ENCODE results near the gene TCP11. TPM values are rescaled to one million over a fixed set of nuclear protein-coding genes. Genes with fewer than 3 reads are reported as not detected.

Gene TCP11
- total RNA-seq, 1 donor from 2014 or later = 0.13 TPM

- peak; percentile 76 to 84 for DNase-seq (ENCODE audit: low read depth in 2 of 2)
These were observed 44.8 kb downstream of the TCP11 start for GRCh38 chr6:35096129-35096862.

GRCh38 chr6:35094183-35094582 is 47.0 kb downstream of the TCP11 start:
- DNase-seq (ENCODE audit: low read depth in 2 of 2) = no peak

GRCh38 chr6:35093783-35094182 is 47.4 kb downstream of the TCP11 start:
- no peak for DNase-seq (ENCODE audit: low read depth in 2 of 2)

DNA sequence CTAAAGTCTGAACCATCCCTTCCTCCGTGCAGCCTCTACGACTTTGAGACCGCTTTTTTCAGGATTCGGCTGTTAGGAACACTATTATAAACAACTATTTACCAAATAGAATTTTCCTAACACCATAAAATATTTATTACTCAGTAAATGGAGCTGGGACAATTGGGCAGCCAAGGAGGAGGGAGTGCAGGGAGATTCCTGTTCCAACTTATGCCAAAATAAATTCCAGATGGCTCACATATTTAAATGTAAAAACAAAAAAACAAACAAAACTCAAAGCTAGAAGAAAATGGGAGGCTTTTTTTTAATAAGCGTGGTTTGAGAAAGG is 48.1 kb downstream of the TCP11 start:
- no peak for DNase-seq (ENCODE audit: low read depth in 2 of 2)

DNA sequence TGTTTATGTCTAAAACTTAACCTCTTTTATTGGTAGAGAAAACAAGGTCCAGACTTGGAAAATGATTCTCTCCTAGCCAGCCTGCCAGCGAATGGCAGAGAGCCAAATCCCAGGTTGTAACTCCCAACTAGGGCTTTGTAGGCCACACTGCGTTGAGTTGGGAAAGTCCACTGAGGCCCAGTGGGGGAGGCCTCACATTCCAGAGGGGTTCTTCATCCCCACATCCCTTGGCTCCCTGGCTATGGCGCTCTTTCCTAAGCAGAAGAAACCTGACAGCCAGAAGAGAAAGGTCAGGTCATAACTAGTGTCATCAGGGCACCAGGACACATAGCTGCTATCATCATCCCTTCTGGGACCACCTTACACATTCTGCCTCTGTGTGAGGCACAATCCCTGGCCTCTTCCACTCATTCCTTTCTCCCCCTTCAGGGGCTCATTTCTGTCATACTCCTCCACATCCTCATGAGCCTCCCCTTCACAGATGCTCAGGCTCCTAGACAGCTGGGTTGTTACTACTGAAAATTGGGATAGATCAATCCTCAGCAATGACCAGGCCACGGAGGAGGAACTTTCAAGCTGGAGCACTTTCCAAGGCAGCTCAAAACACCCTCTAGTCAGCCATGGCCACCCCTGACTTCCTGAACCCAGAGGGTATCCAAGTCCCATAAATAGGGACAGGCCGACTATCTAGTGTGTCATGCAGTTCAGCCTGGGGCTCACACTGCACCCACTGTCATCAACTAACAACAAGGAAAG is 48.6 kb downstream of the TCP11 start:
- peak in 1 of 2 donors; percentile 27 for DNase-seq (ENCODE audit: low read depth in 2 of 2)

DNA sequence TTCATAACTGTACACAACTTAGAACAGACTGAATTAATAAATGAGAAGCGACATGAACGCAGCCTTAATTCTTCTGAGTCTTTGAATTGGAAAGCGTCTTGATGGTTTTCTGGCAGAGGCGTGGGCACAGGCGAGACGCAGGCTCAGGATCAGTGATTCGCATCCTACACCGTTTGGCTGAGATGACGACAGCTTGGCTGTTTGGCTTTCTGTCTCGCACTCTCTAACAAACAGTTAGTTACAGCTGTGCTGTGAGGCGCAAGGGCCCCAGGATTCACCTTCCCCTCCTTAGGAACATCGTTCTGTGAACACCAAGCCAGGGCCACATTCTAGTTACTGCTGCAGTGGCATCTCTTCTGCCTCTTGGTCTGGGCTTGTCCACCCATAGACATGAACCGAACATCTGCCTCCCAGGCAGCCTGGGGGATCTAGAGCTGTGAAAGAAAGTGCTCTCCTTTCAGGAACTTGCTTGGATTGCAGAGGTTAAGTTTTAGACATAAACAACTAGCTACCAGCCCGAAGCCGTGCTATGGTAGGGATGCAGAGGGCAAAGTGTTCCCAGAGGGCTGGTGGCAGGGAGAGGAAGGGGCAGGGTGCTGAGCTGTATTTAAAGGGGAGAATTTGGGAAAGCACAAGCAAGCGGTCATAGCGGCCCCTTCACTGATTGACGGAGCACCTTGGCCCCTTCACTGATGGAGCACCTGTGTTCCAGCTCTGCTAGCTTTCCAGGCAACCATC is 49.6 kb downstream of the TCP11 start:
- no peak for DNase-seq (ENCODE audit: low read depth in 2 of 2)

DNA sequence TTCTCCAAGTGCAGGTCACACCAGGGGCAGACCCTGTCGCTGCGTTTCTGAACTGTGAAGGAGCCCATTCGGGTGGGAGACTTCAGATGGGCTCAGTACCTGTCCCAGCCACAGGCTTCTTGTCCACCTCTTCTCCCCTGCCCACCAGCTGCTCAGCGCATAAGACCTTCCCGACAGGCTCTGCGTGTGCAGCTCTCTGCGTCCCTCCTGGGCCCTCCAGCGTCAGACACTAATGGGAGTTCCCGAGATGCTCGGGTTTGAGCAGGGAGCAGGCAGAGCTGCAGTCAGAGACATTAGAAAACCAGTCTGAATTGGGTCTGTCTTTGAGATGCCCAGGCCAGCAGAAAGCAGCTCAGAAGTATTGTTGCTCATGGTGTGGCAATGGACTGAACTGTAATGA is 50.4 kb downstream of the TCP11 start:
- DNase-seq (ENCODE audit: low read depth in 2 of 2) = no peak

DNA sequence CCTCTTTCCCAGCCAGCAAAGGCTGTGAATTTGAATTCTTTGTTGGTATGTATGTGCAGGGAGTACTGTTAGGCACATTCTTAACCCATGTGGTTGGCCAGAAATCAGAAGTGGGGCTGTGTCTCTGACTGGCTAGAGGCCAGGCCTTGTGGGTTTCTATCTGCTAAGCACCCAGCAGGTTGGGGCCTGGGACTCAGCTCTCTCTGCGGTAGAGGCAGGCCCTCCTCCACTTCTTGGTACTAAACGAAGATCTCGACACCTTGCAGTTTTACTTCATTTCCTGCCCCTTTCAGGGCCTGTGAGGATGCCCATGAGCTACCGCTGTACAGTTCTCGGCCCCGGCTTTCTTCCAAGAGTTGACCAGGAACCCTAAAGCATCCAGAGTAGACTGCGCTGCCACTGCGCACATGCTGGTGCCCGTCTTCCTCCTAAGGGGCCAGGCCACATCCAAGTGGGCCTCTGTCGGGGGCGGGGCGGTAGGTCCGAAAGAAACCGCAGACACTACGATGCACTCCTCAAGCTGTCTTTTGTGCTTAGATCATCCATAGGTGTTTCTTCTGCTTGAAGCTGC is 51.1 kb downstream of the TCP11 start:
- no peak for DNase-seq (ENCODE audit: low read depth in 2 of 2)

- no peak for DNase-seq (ENCODE audit: low read depth in 2 of 2)
These were observed 51.8 kb downstream of the TCP11 start for GRCh38 chr6:35089216-35089934.

GRCh38 chr6:35088281-35089215 is 52.6 kb downstream of the TCP11 start:
- no peak for DNase-seq (ENCODE audit: low read depth in 2 of 2)

DNA sequence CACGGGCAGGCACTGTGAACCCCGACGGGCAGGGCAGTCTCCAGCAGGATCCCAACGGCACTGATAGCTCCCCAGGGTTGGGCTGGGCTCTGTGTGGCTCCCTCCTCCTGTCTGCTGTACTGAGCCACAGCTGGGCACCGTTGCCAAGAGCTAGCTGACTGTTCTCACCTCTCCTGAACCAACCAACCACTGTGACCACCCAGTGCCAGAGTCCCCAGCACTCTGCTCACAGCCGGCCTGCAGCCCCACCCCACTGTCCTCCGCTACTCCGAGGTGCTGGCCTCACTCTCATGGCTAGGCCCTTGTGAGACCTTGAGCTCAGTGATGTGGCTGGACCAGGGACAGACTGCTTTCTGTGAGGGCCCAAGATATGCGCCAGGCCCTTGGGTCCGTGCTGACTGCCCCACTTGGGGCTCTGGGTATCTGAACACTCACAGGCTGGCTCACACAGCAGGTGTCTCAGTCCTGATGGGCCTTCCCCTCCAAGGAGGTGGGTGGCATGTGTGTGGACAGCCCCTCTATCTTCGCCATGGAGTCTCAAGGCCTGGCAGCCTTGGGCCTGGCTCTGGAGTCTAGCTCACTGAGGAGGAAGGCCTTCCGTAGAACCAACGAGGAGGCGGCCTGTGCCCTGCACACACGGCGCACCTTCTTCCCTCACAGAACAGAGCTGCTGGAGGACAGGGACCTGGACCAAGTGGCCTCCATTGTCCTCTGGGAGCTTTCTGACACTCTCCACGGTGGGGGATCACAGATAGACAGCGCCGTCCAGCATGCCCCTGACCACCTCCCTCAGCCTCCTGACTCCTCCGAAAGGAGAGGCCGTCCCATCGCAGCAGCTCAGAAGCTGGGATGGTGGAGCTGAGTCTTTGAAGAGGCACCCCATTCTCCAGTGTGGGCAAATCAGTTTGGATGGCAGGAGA is 53.5 kb downstream of the TCP11 start:
- DNase-seq (ENCODE audit: low read depth in 2 of 2) = no peak

- DNase-seq (ENCODE audit: low read depth in 2 of 2) = no peak
These were observed 54.3 kb downstream of the TCP11 start for GRCh38 chr6:35086636-35087360.

GRCh38 chr6:35086282-35086632 is 54.9 kb downstream of the TCP11 start:
- DNase-seq (ENCODE audit: low read depth in 2 of 2) = no peak

DNA sequence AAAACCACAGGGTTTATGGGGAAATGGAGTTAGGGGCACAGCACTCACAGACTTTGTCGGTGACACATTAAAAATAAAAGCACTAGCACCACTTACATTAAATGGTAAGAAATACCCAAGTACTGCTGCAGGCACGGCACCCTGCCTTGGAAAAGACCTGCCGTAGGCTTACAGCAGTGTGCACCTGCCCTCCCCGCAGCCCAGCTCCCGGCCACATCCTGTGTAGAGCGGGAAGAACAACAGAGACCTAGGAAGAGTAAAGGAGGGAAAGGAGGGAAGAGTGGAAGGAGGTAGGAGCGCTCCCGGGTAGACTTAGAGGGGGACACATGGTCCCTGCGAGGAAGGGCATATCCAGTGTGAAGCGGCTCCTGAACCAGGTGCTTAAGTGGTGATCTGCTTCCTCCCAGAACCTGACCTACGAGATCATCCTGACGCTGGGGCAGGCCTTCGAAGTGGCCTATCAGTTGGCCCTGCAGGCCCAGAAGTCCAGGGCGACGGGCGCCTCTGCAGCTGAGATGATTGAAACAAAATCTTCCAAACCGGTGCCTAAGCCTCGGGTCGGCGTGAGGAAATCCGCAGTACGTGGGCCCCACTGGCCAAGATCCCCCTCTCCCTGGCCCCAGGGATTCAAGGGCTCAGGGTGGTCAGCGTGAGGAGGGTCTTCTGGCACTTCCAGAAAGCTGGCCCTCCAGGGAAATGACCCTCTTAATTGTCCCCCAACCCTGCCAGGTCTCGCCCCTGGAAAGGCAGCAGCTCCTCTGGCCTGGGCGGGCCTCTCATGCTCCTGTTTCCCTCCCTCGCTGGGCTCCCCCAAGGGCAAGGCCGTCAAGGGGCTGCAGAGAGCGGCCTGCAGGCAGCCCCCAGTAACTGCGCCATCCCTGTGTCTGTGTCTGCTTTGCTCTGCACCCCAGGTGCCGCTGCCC is 55.5 kb downstream of the TCP11 start:
- no peak for DNase-seq (ENCODE audit: low read depth in 2 of 2)

DNA sequence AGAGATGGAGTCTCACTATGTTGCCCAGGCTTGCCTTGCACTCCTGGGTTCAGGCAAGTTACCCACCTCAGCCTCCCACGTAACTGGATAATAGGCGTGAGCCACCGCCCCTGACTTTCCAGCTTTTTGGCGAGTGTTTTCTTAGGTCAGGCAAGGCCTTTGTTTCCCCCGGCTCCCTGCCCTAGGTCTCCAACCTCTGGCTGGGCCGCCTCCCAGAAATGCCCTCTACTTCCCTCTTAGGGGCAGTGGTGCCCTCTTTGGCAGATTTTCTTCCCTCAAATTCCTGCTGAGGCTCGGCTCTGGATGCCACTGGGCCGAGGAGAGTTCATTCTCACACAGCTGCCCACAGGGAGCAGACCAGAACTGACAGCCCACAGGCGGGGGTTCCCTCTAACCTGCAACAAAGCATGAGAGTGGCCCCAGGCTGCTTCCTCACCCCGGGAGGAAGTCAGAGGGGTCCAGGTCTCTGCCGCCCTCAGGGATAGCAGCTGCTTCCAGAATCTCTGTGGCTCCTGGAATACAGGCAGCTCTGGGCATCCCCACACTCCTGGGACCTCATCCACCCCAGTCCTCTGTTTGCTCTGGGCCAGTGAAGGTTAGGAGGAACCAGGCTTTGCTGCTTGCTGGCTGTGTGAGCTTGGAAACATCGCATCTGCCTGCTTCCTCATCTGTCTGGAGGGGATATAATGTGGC is 56.5 kb downstream of the TCP11 start:
- no peak for DNase-seq (ENCODE audit: low read depth in 2 of 2)

DNA sequence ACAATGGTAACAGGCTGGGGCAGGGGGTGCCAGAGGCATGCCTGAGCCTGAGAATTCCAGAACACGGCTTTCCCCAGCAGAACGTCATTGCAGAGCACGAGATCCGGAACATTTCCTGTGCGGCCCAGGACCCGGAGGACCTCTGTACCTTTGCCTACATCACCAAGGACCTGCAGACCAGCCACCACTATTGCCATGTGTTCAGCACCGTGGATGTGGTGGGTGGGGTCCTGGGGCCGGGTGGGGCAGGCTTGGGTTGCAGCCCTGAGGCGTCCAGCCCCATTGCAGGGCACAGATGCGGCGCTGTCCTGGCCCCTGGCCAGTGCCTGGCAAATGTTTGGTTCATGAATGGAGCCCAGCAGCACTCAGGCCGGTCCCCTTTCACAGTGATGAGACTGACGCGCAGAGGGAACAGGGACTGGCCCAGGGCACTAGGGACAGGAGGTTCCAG is 57.1 kb downstream of the TCP11 start:
- DNase-seq (ENCODE audit: low read depth in 2 of 2) = peak in 1 of 2 donors; percentile 64

- DNase-seq (ENCODE audit: low read depth in 2 of 2) = no peak
These were observed 57.6 kb downstream of the TCP11 start for GRCh38 chr6:35083507-35083906.
